ENCODE measurements around the gene TMEM225B. TPM values are rescaled to one million over a fixed set of nuclear protein-coding genes. Genes with fewer than 3 reads are reported as not detected.
"Not testable (repeated sequence)": the region's sequence is repeated elsewhere in the genome, so short reads cannot be mapped to it uniquely, and the experiment has no call there.

The TMEM225B gene
- total RNA-seq, 1 donor: 0.72 TPM

- Histone ChIP-seq H3K27ac (ENCODE audit: low read depth, low read length) (peak overlapping the region; percentile 75), H3K4me2 (ENCODE audit: insufficient read depth, low read length) (no peak overlapping the region), H3K4me1 (ENCODE audit: insufficient read depth, low read length) (peaks cover 41% of the 10 kb centered on the region), H3K36me3 (ENCODE audit: insufficient read depth, low read length) (peaks cover 54% of the 10 kb centered on the region), H4K20me1 (ENCODE audit: insufficient read depth, low read length) (peaks cover 27% of the 10 kb centered on the region), H3K9me3 (ENCODE audit: low read depth, low read length) (no peaks in the 10 kb centered on the region), H2AFZ (ENCODE audit: low read length) (no peak overlapping the region), H3K79me2 (ENCODE audit: insufficient read depth, low read length) (peaks cover 81% of the 10 kb centered on the region), H3K27me3 (ENCODE audit: insufficient read depth, low read length) (no peaks in the 10 kb centered on the region), H3K4me3 (ENCODE audit: insufficient read depth, low read length) (no peak overlapping the region)
- no peak for TF ChIP-seq CTCF (IDR thresholded peaks at IDR 0.05; ENCODE audit: extremely low read depth, low read depth, low read length)
- DNase-seq (ENCODE audit: insufficient read length, low spot score, missing footprints): no peak
These were observed 36.4 kb upstream of the TMEM225B start for GRCh38 chr7:99561737-99562051.

GRCh38 chr7:99562114-99562784 is 35.8 kb upstream of the TMEM225B start:
- peaks cover 79% of the 10 kb centered on the region for H3K79me2 ChIP-seq (ENCODE audit: insufficient read depth, low read length)
- peak overlapping the region; percentile 35 for H3K4me2 ChIP-seq (ENCODE audit: insufficient read depth, low read length)
- H3K27me3 ChIP-seq (ENCODE audit: insufficient read depth, low read length): no peaks in the 10 kb centered on the region
- peaks cover 54% of the 10 kb centered on the region for H3K36me3 ChIP-seq (ENCODE audit: insufficient read depth, low read length)
- H3K27ac ChIP-seq (ENCODE audit: low read depth, low read length): peak overlapping the region; percentile 75
- H3K4me3 ChIP-seq (ENCODE audit: insufficient read depth, low read length): no peak overlapping the region
- peaks cover 38% of the 10 kb centered on the region for H3K4me1 ChIP-seq (ENCODE audit: insufficient read depth, low read length)
- H3K9me3 ChIP-seq (ENCODE audit: low read depth, low read length): no peaks in the 10 kb centered on the region
- no peak for DNase-seq (ENCODE audit: insufficient read length, low spot score, missing footprints)
- H4K20me1 ChIP-seq (ENCODE audit: insufficient read depth, low read length): peaks cover 27% of the 10 kb centered on the region
- no peak overlapping the region for H2AFZ ChIP-seq (ENCODE audit: low read length)
- TF ChIP-seq CTCF (IDR thresholded peaks at IDR 0.05; ENCODE audit: extremely low read depth, low read depth, low read length): no peak

GRCh38 chr7:99562832-99563231 is 35.2 kb upstream of the TMEM225B start:
- TF ChIP-seq CTCF (IDR thresholded peaks at IDR 0.05; ENCODE audit: extremely low read depth, low read depth, low read length): no peak
- peaks cover 33% of the 10 kb centered on the region for H3K4me1 ChIP-seq (ENCODE audit: insufficient read depth, low read length)
- H3K27me3 ChIP-seq (ENCODE audit: insufficient read depth, low read length): no peaks in the 10 kb centered on the region
- DNase-seq (ENCODE audit: insufficient read length, low spot score, missing footprints): peak; percentile 92
- H3K4me2 ChIP-seq (ENCODE audit: insufficient read depth, low read length): peak overlapping the region; percentile 35
- H3K9me3 ChIP-seq (ENCODE audit: low read depth, low read length): no peaks in the 10 kb centered on the region
- H3K27ac ChIP-seq (ENCODE audit: low read depth, low read length): peak overlapping the region; percentile 75
- H2AFZ ChIP-seq (ENCODE audit: low read length): no peak overlapping the region
- peaks cover 54% of the 10 kb centered on the region for H3K36me3 ChIP-seq (ENCODE audit: insufficient read depth, low read length)
- no peak overlapping the region for H3K4me3 ChIP-seq (ENCODE audit: insufficient read depth, low read length)
- peaks cover 27% of the 10 kb centered on the region for H4K20me1 ChIP-seq (ENCODE audit: insufficient read depth, low read length)
- H3K79me2 ChIP-seq (ENCODE audit: insufficient read depth, low read length): peaks cover 77% of the 10 kb centered on the region

GRCh38 chr7:99563650-99564049 is 34.4 kb upstream of the TMEM225B start:
- peaks cover 56% of the 10 kb centered on the region for H3K36me3 ChIP-seq (ENCODE audit: insufficient read depth, low read length)

GRCh38 chr7:99568770-99569169 is 29.3 kb upstream of the TMEM225B start:
- Histone ChIP-seq H3K36me3 (ENCODE audit: insufficient read depth, low read length) (peaks cover 74% of the 10 kb centered on the region), H4K20me1 (ENCODE audit: insufficient read depth, low read length) (peaks cover 36% of the 10 kb centered on the region), H3K79me2 (ENCODE audit: insufficient read depth, low read length) (peaks cover 50% of the 10 kb centered on the region)
- H3K27ac ChIP-seq (ENCODE audit: low read depth, low read length); H3K4me3 ChIP-seq (ENCODE audit: insufficient read depth, low read length); H3K4me2 ChIP-seq (ENCODE audit: insufficient read depth, low read length); H2AFZ ChIP-seq (ENCODE audit: low read length); H3K27me3 ChIP-seq (ENCODE audit: insufficient read depth, low read length); H3K9me3 ChIP-seq (ENCODE audit: low read depth, low read length); H3K4me1 ChIP-seq (ENCODE audit: insufficient read depth, low read length); DNase-seq (ENCODE audit: insufficient read length, low spot score, missing footprints): not testable (repeated sequence)

More at GRCh38 chr7:99563650-99564049, 34.4 kb upstream of the TMEM225B start:
- no peaks in the 10 kb centered on the region for H3K9me3 ChIP-seq (ENCODE audit: low read depth, low read length)
- no peak for TF ChIP-seq CTCF (IDR thresholded peaks at IDR 0.05; ENCODE audit: extremely low read depth, low read depth, low read length)
- peak; percentile 87 for DNase-seq (ENCODE audit: insufficient read length, low spot score, missing footprints)
- H3K79me2 ChIP-seq (ENCODE audit: insufficient read depth, low read length): peaks cover 73% of the 10 kb centered on the region
- peaks cover 33% of the 10 kb centered on the region for H3K4me1 ChIP-seq (ENCODE audit: insufficient read depth, low read length)
- H2AFZ ChIP-seq (ENCODE audit: low read length): no peak overlapping the region
- H3K27ac ChIP-seq (ENCODE audit: low read depth, low read length): peak overlapping the region; percentile 75
- peak overlapping the region; percentile 68 for H3K4me2 ChIP-seq (ENCODE audit: insufficient read depth, low read length)
- peak overlapping the region; percentile 34 for H3K4me3 ChIP-seq (ENCODE audit: insufficient read depth, low read length)
- H4K20me1 ChIP-seq (ENCODE audit: insufficient read depth, low read length): peaks cover 27% of the 10 kb centered on the region
- H3K27me3 ChIP-seq (ENCODE audit: insufficient read depth, low read length): no peaks in the 10 kb centered on the region
